Subcutaneous preadipocyte (primary cell): ENCODE measurements around the gene DYDC1. TPM values are rescaled to one million over a fixed set of nuclear protein-coding genes. Genes with fewer than 3 reads are reported as not detected.

Experiments used
- total RNA-seq: library from RNA; depleted of rRNA; stranded (reverse); fragments of >200 nt; gene quantifications from 2 replicates; pipeline ENCODE4 v1.2.3, GENCODE V29; 2012

The DYDC1 gene
- total RNA-seq = not detected in 2 replicates

GRCh38 chr10:80356563-80356988 lies at the start of gene DYDC1, which contains the start of gene DYDC2:
TSS of gene DYDC1 (minus strand) at chr10:80356755. CDS start at chr10:80352601, 4,154 bp downstream.
TSS of gene DYDC2 (plus strand) at chr10:80356781. CDS start at chr10:80362444, 5,663 bp downstream.

GRCh38 chr10:80289451-80290287 lies 66.9 kb downstream of the DYDC1 start, which contains the start of gene MAT1A:
TSS of gene MAT1A (minus strand) at chr10:80289658. CDS start at chr10:80289423, 235 bp downstream.

Other genes starting within 250 kb of the DYDC1 start
- 24.8 and 33.8 TPM in 2 replicates for gene PLAC9, start 224.0 kb downstream of the DYDC1 start, total RNA-seq
- gene ANXA11, start 151.2 kb downstream of the DYDC1 start, total RNA-seq = 122 and 135 TPM in 2 replicates
- gene MAT1A, start 67.1 kb downstream of the DYDC1 start, total RNA-seq = not detected in 2 replicates
- not detected in 2 replicates for gene DYDC2, start within 50 bp of the DYDC1 start, total RNA-seq
- gene PRXL2A, start 51.8 kb upstream of the DYDC1 start, total RNA-seq = 4.7 and 8.5 TPM in 2 replicates
- 23.5 and 41.1 TPM in 2 replicates for gene TSPAN14, start 97.6 kb upstream of the DYDC1 start, total RNA-seq
- not detected in 2 replicates for gene SH2D4B, start 181.1 kb upstream of the DYDC1 start, total RNA-seq